ENCODE measurements around the gene RNF146. TPM values are rescaled to one million over a fixed set of nuclear protein-coding genes. Genes with fewer than 3 reads are reported as not detected.

Gene RNF146
- total and polyA plus RNA-seq, 9 of the 15 experiments (the other 6 are each of a cell fraction or from before 2014, with no cell fraction given) = 8.4 to 30.5 (median 17.5) TPM

DNA sequence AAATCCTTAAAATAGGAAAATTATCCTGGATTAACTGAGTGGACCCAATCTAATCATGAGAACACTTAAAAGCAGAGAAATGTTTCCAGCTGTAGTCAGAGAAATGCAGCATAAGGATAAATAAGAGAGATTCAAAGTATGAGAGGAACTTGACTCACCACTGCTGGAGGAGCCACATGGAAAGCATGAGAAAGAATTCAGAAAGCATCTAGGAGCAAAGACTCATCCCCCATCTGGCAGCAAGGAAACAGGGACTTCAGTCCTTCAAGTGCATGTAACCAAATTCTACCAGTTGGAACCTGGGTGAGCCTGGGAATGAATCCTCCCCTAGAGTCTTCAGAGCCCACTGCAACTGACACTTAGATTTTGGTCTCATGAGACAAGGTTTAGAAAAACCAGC, 33.7 kb downstream of the RNF146 start:
- POLR2A ChIA-PET = interaction anchor here (0.6 to 0.9 kb wide), 2 partner anchors 11 to 125 kb away, joined by 3 read pairs; no protein-coding TSS in a partner anchor
- H3K4me2 ChIP-seq (ENCODE audit: insufficient read depth, low read length) = no peak overlapping the region
- peaks cover 12% of the 10 kb centered on the region; the same call in 2 of the 3 replicates for H3K79me2 ChIP-seq (ENCODE audit: control insufficient read depth, insufficient read depth, low read length)
- BruUV-seq (replicated peaks) = no TSS peak
- intact Hi-C loops (cut with micrococcal nuclease) = loop anchor here (5.0 kb wide), 1 partner anchor 237 kb away; no protein-coding TSS in a partner anchor
- no peak overlapping the region for H3K9ac ChIP-seq (ENCODE audit: insufficient read depth in 1 of 2, low read depth in 2 of 2, low read length in 2 of 2)
- CTCF ChIA-PET (ENCODE audit: low intra/inter-chr PET ratio) = no interaction called here
- no peaks in the 10 kb centered on the region for H3K9me3 ChIP-seq (replicated peaks; ENCODE audit: control insufficient read depth, insufficient read depth, low read depth, low read length)
- H3K4me3 ChIP-seq = no peak overlapping the region
- DNase-seq (ENCODE audit: extremely low read depth in 1 of 4, low spot score in 3 of 4) = no peak
- TF ChIP-seq, protein P1, sequence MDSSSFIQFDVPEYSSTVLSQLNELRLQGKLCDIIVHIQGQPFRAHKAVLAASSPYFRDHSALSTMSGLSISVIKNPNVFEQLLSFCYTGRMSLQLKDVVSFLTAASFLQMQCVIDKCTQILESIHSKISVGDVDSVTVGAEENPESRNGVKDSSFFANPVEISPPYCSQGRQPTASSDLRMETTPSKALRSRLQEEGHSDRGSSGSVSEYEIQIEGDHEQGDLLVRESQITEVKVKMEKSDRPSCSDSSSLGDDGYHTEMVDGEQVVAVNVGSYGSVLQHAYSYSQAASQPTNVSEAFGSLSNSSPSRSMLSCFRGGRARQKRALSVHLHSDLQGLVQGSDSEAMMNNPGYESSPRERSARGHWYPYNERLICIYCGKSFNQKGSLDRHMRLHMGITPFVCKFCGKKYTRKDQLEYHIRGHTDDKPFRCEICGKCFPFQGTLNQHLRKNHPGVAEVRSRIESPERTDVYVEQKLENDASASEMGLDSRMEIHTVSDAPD (CRISPR knock-in tag; IDR thresholded peaks at IDR 0.05) = no peak
- TF ChIP-seq COPS2 (conservative IDR thresholded peaks at IDR 0.05) (no peak), LARP7 (IDR thresholded peaks at IDR 0.05) (no peak), DACH1 (IDR thresholded peaks at IDR 0.05; ENCODE audit: partially characterized antibody) (no peak), FOS (IDR thresholded peaks at IDR 0.05; ENCODE audit: extremely low read depth, insufficient read length) (no peak), ZMIZ1 (IDR thresholded peaks at IDR 0.05; ENCODE audit: low read depth in 2 of 2, low read length in 2 of 2) (no peak), DIDO1 (tag; IDR thresholded peaks at IDR 0.05; ENCODE audit: low read depth) (no peak), TCF7 (IDR thresholded peaks at IDR 0.05; ENCODE audit: borderline replicate concordance) (no peak), ZBTB12 (CRISPR knock-in tag; IDR thresholded peaks at IDR 0.05) (no peak), NFIC (IDR thresholded peaks at IDR 0.05) (no peak), FOXO4 (CRISPR knock-in tag; IDR thresholded peaks at IDR 0.05) (no peak)
- no peaks in the 10 kb centered on the region for H3K9me1 ChIP-seq (ENCODE audit: control insufficient read depth, insufficient read depth, low read length)
- H2AFZ ChIP-seq (ENCODE audit: low read depth, low read length) = no peak overlapping the region
- no peak for ATAC-seq
- H4K20me1 ChIP-seq (replicated peaks; ENCODE audit: control insufficient read depth, insufficient read depth, low read length) = no peaks in the 10 kb centered on the region; the same call in none of the 2 replicates
- no peaks in the 10 kb centered on the region for H3K27me3 ChIP-seq (ENCODE audit: control insufficient read depth in 2 of 2, insufficient read depth in 2 of 2, low read length in 2 of 2)
- FAIRE-seq = no peak
- in situ Hi-C loops (cut with MboI) = loop anchor here (10.0 kb wide), 1 partner anchor 124 kb away; no protein-coding TSS in a partner anchor
- H3K27ac ChIP-seq (ENCODE audit: extremely low read depth, low read depth, low read length) = no peak overlapping the region
- peaks cover 16% of the 10 kb centered on the region; the same call in 2 of the 3 replicates for H3K36me3 ChIP-seq (ENCODE audit: control insufficient read depth, insufficient read depth, low read length)
- H3K4me1 ChIP-seq (replicated peaks in 1 of 2; ENCODE audit: control insufficient read depth in 2 of 2, insufficient read depth in 2 of 2, low read length in 2 of 2) = no peaks in the 10 kb centered on the region
